Renal cortex interstitium (tissue), 15 donors: ENCODE results near the gene TRIML1. TPM values are rescaled to one million over a fixed set of nuclear protein-coding genes. Genes with fewer than 3 reads are reported as not detected.
A peak's percentile ranks its signal among the peaks of the same experiment; 100 is the strongest.

ENCODE experiments used
- DNase-seq, 11 donors: peaks; one replicate each; pipeline ENCODE4 v3.0.0-alpha.2; 2013; ENCODE audit warnings: low read depth in 9 of 11, low spot score in 4 of 11; ENCODE audit errors: extremely low read depth in 1 of 11
- long read RNA-seq, 16 experiments: transcript quantifications; one replicate each; lab custom pipeline, GENCODE V29; 2026
- polyA plus RNA-seq, 3 donors: library from polyadenylated mRNA; unstranded; fragments of 120-200 nt; gene quantifications; one replicate each; pipeline ENCODE4 v1.2.1, GENCODE V29; 2013; ENCODE audit not compliant: insufficient read length in 3 of 3

The TRIML1 gene
- not detected for polyA plus RNA-seq
- long read RNA-seq, donor 1: 0 reads
- long read RNA-seq, donor 2: 0 reads
- long read RNA-seq, donor 3: 0 reads
- long read RNA-seq, donor 4: 0 reads
- long read RNA-seq, donor 5: 0 reads
- long read RNA-seq, donor 6: 0 reads
- long read RNA-seq, donor 7: 0 reads
- long read RNA-seq, donor 8: 0 reads
- long read RNA-seq, donor 9: 0 reads
- long read RNA-seq, donor 10: 0 reads
- long read RNA-seq, donor 11: 0 reads
- long read RNA-seq, donor 12: 0 reads
- long read RNA-seq, donor 13: 0 reads
- long read RNA-seq, donor 14: 0 reads
- long read RNA-seq, donor 15: 0 reads
- long read RNA-seq, donor 16: 0 reads

GRCh38 chr4:188139141-188139540 lies at the start of gene TRIML1:
TSS of gene TRIML1 (plus strand) at chr4:188139441. CDS start at chr4:188139559, 118 bp downstream.
- no peak for DNase-seq

GRCh38 chr4:188092824-188093223 lies 46.4 kb upstream of the TRIML1 start:
- no peak for DNase-seq

GRCh38 chr4:188106454-188106853 lies 32.8 kb upstream of the TRIML1 start:
- no peak for DNase-seq

GRCh38 chr4:188107931-188108843 lies 31.1 kb upstream of the TRIML1 start:
- no peak for DNase-seq

GRCh38 chr4:188109157-188109755 lies 30.0 kb upstream of the TRIML1 start, which contains the start of gene TRIML2:
TSS of gene TRIML2 (minus strand) at chr4:188109603. CDS start at chr4:188105368, 4,235 bp downstream.
- DNase-seq: no peak

- no peak for DNase-seq
Measured at GRCh38 chr4:188110036-188110435, 29.2 kb upstream of the TRIML1 start.

GRCh38 chr4:188110741-188111471 lies 28.3 kb upstream of the TRIML1 start:
- no peak for DNase-seq

- DNase-seq: no peak
Measured at GRCh38 chr4:188111955-188112354, 27.3 kb upstream of the TRIML1 start.

GRCh38 chr4:188113156-188113555 lies 26.1 kb upstream of the TRIML1 start:
- DNase-seq: no peak

GRCh38 chr4:188117631-188118324 lies 21.5 kb upstream of the TRIML1 start:
- DNase-seq: no peak

- DNase-seq: no peak
Measured at GRCh38 chr4:188121530-188121929, 17.7 kb upstream of the TRIML1 start.

GRCh38 chr4:188127214-188127874 lies 11.9 kb upstream of the TRIML1 start:
- no peak for DNase-seq

- no peak for DNase-seq
Measured at GRCh38 chr4:188130355-188130754, 8.9 kb upstream of the TRIML1 start.

GRCh38 chr4:188132232-188132631 lies 7.0 kb upstream of the TRIML1 start:
- DNase-seq: no peak

GRCh38 chr4:188138227-188138626 lies 1.0 kb upstream of the TRIML1 start:
- peak in 2 of 11 donors; percentile 12 to 15 for DNase-seq

- DNase-seq: no peak
Measured at GRCh38 chr4:188139671-188140070, 430 bp downstream of the TRIML1 start.

GRCh38 chr4:188143731-188144130 lies 4.5 kb downstream of the TRIML1 start:
- peak in 4 of 11 donors; percentile 2 to 9 (median 8) for DNase-seq

- DNase-seq: no peak
Measured at GRCh38 chr4:188145601-188146000, 6.4 kb downstream of the TRIML1 start.
